Adrenal gland (tissue), 12 donors: ENCODE data around the gene COL9A2. TPM values are rescaled to one million over a fixed set of nuclear protein-coding genes. Genes with fewer than 3 reads are reported as not detected.

Experiments used
- DNase-seq, 7 donors: peaks; one replicate each; pipeline ENCODE4 v3.0.0-alpha.2; 2019 to 2020
- H3K27ac ChIP-seq, 5 donors: fragments of 200-600 bp; sonication (generic) in 4 of 5; 1 replicate in 3 of 5; 2 replicates in 2 of 5; pipeline versions ENCODE4 v1.5.1 to v1.8.0; 2016 to 2020; ENCODE audit warnings: mild to moderate bottlenecking in 1 of 5
- H3K27me3 ChIP-seq: fragments of 200-600 bp; 2 replicates; pipeline ENCODE4 v1.8.0; 2021
- H3K36me3 ChIP-seq, 2 donors: fragments of 200-600 bp; replicated peaks in 1 of 2; 1 replicate in 1 of 2; 2 replicates in 1 of 2; pipeline versions ENCODE4 v1.5.1 to v1.8.0; 2018 to 2022
- H3K4me1 ChIP-seq, 2 donors: fragments of 200-600 bp; replicated peaks in 1 of 2; 1 replicate in 1 of 2; 2 replicates in 1 of 2; pipeline versions ENCODE4 v1.5.1 to v1.8.0; 2018 to 2021
- H3K4me3 ChIP-seq, 4 donors: fragments of 200-600 bp; sonication (generic) in 3 of 4; one replicate each; pipeline ENCODE4 v1.5.1; 2016 to 2018
- H3K9me3 ChIP-seq, 3 donors: fragments of 200-600 bp; sonication (generic) in 1 of 3; replicated peaks in 1 of 3; 1 replicate in 2 of 3; 2 replicates in 1 of 3; pipeline versions ENCODE4 v1.5.1 to v1.8.0; 2016 to 2021
- POLR2A ChIP-seq, 2 donors: fragments of 450-650 bp; IDR thresholded peaks; one replicate each; pipeline ENCODE4 v1.6.1; 2017; ENCODE audit warnings: antibody characterized with exemption in 2 of 2, mild to moderate bottlenecking in 2 of 2, moderate library complexity in 1 of 2
- WGBS, 4 donors: extraction: QIAGEN DNeasy Blood & Tissue Kit in 2 of 4; methylation state at CpG; one replicate each; pipeline versions ENCODE4 v1.1.5 to v1.1.7; 2013 to 2017; 5-methylcytosine and 5-hydroxymethylcytosine counted together
- intact Hi-C, 2 donors: fragments of 100-400 bp; cut with DNase I; formaldehyde crosslinking; loops; one replicate each; pipeline versions ENCODE4 v1.14.1 to v1.15.0; 2022 to 2023
- polyA plus RNA-seq, 3 donors: library from polyadenylated mRNA; stranded (reverse); fragments of 200-250 nt in 2 of 3; fragments of 350-450 nt in 1 of 3; fragmentation: Illumina TruSeq in 1 of 3; extraction: RNeasy Lipid Tissue Mini Kit (QIAGEN cat#74804) in 1 of 3; gene quantifications; one replicate each; pipeline ENCODE4 v1.2.3, GENCODE V29; 2013 to 2014
- total RNA-seq, 9 donors: library from RNA; depleted of rRNA in 4 of 9; stranded (reverse); fragments of >200 nt in 4 of 9; fragments of 120-200 nt in 1 of 9; fragmentation: NEBNext Ultra II Directional in 1 of 9; extraction: Animal tissue kit (Norgen Biotek cat#: 25700) in 1 of 9; gene quantifications; one replicate each; pipeline versions ENCODE4 v1.1.0 to v1.2.4, GENCODE V29; 2013 to 2023
- TF ChIP-seq, protein P1 (sequence below), 6 experiments: fragments of 450-650 bp in 4 of 6; fragments of 200-600 bp in 2 of 6; sonication (generic) in 1 of 6; IDR thresholded peaks; 1 replicate in 5 of 6; 2 replicates in 1 of 6; pipeline versions ENCODE4 v1.5.1 to v1.8.0; 2016 to 2021; ENCODE audit warnings: antibody characterized with exemption in 6 of 6, mild to moderate bottlenecking in 2 of 6, moderate library complexity in 1 of 6
- donor health status: healthy with polysubstance abuse.
- donor health status: Bipolar disorder and iron deficiency.
- donor health status: DM: yes; HTN: yes; CAD: no.
- donor health status: DM: no; HTN: no; CAD: no.
- donor health status: DM: no; HTN: no; CAD: no.
- donor health status: DM: yes; HTN: yes; CAD: no.

Gene COL9A2
- total and polyA plus RNA-seq, 12 donors = 0.35 to 40.3 (median 5.8) TPM

DNA sequence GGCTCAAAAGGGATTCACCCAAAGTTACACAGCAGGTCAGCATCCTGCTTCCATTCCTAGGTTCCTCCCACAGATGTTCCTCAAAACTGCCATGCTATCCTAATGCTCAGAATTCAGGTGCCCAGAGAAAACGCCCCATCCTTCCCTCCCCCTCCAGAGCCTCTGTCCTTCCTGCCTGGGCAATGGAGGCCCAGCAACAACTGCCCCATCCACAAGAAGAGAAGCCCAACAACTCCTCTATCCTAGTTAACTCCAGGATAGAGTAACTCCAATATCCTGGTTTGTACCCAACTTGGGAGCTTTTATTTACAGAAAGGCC is 16.9 kb downstream of the COL9A2 start:
- Histone ChIP-seq H3K4me3 (no peak overlapping the region), H3K36me3 (no peaks in the 10 kb centered on the region), H3K27me3 (no peaks in the 10 kb centered on the region), H3K27ac (no peak overlapping the region), H3K4me1 (no peaks in the 10 kb centered on the region), H3K9me3 (no peaks in the 10 kb centered on the region)
- WGBS, 4 donors = 81 to 91% (median 88%) methylated on average over 1 of the region's 1 CpG; no CpG with 5 or more reads in 1 of the 4 donors
- no peak for DNase-seq
- TF ChIP-seq, protein P1, sequence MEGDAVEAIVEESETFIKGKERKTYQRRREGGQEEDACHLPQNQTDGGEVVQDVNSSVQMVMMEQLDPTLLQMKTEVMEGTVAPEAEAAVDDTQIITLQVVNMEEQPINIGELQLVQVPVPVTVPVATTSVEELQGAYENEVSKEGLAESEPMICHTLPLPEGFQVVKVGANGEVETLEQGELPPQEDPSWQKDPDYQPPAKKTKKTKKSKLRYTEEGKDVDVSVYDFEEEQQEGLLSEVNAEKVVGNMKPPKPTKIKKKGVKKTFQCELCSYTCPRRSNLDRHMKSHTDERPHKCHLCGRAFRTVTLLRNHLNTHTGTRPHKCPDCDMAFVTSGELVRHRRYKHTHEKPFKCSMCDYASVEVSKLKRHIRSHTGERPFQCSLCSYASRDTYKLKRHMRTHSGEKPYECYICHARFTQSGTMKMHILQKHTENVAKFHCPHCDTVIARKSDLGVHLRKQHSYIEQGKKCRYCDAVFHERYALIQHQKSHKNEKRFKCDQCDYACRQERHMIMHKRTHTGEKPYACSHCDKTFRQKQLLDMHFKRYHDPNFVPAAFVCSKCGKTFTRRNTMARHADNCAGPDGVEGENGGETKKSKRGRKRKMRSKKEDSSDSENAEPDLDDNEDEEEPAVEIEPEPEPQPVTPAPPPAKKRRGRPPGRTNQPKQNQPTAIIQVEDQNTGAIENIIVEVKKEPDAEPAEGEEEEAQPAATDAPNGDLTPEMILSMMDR (IDR thresholded peaks at IDR 0.05) = no peak
- no peak for TF ChIP-seq POLR2A (IDR thresholded peaks at IDR 0.05)
- intact Hi-C loops = no loop called here

DNA sequence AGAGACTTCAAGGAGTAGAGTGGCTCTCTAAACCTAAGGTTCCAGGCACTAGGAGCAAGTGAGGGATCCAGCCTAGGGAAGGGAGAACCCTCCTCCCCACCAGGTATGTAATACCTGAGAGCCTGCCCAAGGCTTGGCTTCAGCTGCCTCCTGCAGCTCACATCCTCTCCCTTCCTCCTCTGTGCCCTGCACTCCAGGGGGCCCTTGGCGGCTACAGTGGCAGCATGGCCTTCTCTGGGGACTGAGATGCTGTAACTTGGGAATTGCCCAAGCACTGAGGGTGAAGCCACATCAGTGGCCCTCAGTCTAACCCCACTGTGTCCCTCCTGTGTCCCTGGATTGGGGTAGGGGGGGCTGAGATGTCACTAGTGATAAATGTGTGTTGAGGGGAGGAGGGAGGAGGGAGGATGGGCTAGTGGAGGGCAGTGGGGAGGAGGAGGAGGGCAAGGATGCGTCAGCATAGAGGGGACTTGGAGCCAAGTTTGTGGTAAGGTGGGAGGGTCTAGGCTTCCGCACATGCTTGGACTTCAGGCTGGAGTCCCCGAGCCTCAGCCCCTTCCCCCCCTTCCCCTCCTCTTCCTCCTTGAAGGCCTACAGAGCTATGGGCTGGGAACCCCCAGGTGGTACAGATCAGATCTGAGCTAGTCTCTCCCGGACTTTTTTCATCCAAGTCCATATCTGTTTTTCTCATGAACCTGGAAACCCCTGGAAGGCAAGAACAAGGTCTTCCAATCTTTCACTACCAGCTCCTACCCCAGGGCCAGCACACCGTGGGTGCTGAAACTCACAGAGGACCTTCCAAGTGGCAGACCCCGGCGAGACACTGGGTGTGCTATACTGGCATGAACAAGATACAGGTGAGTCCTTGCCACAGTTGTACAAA is 17.5 kb downstream of the COL9A2 start:
- no peaks in the 10 kb centered on the region for H3K27me3 ChIP-seq
- no peaks in the 10 kb centered on the region for H3K9me3 ChIP-seq
- H3K4me1 ChIP-seq = no peaks in the 10 kb centered on the region
- TF ChIP-seq, protein P1 (IDR thresholded peaks at IDR 0.05) = no peak
- TF ChIP-seq POLR2A (IDR thresholded peaks at IDR 0.05) = no peak
- no peak overlapping the region for H3K27ac ChIP-seq
- 63 to 82% (median 65%) methylated on average over 6 to 8 of the region's 8 CpGs for WGBS, 4 donors
- intact Hi-C loops = no loop called here
- H3K36me3 ChIP-seq = no peaks in the 10 kb centered on the region
- DNase-seq = peak in 1 of 7 donors; percentile 33
- no peak overlapping the region for H3K4me3 ChIP-seq

DNA sequence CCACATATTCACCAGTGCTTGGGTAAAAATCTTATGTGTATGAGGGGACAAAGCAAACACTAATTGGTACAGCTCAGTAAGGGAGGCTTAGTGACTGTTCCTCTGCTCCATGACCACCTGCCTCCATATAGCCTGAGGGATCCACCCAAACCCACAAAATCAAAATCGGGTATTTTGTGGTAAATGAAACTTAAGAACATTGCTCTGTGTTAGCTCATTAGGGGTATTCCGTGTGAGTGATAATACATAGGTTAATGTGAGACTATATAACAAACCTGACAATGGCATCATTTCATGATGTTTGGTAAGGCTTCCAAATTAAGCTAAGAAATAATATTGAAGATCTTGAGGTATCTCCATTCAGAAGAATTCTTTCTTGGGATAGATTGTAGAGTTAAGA is 25.8 kb downstream of the COL9A2 start:
- Histone ChIP-seq H3K36me3 (peaks cover 0 to 59% of the 10 kb centered on the region in 2 donors), H3K9me3 (no peaks in the 10 kb centered on the region), H3K4me3 (no peak overlapping the region), H3K4me1 (no peaks in the 10 kb centered on the region), H3K27ac (no peak overlapping the region), H3K27me3 (no peaks in the 10 kb centered on the region)
- no peak for DNase-seq
- TF ChIP-seq POLR2A (IDR thresholded peaks at IDR 0.05) = no peak
- TF ChIP-seq, protein P1 (IDR thresholded peaks at IDR 0.05) = no peak
- WGBS, 4 donors = 87 to 95% (median 90%) methylated on average over 2 of the region's 2 CpGs
- intact Hi-C loops = no loop called here

DNA sequence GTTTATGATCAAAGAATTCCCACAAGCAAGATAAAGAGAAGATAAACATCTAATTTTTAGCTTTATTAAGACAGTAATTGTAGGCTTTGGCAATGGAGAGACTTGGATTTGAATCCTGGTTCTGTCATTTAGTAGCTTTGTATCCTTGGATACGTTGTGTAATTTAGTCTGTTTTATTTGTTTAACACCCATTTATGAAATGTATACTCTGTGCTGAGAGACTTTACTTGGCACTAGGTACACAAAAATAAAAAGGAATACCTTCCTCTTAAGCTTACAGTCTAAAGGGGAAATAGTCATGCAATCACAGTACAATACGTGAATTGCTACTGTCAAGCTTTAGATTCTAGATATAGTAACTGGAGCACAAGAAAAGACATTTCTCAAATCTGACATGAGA is 35.2 kb downstream of the COL9A2 start:
- intact Hi-C loops = no loop called here
- TF ChIP-seq POLR2A (IDR thresholded peaks at IDR 0.05) = no peak
- Histone ChIP-seq H3K9me3 (no peaks in the 10 kb centered on the region), H3K4me3 (no peak overlapping the region), H3K36me3 (peaks cover 2 to 25% of the 10 kb centered on the region in 2 donors), H3K27ac (no peak overlapping the region), H3K4me1 (peaks cover 0 to 5% of the 10 kb centered on the region in 2 donors), H3K27me3 (no peaks in the 10 kb centered on the region)
- no peak for DNase-seq
- 76 to 85% (median 80%) methylated on average over 2 of the region's 2 CpGs for WGBS, 4 donors

DNA sequence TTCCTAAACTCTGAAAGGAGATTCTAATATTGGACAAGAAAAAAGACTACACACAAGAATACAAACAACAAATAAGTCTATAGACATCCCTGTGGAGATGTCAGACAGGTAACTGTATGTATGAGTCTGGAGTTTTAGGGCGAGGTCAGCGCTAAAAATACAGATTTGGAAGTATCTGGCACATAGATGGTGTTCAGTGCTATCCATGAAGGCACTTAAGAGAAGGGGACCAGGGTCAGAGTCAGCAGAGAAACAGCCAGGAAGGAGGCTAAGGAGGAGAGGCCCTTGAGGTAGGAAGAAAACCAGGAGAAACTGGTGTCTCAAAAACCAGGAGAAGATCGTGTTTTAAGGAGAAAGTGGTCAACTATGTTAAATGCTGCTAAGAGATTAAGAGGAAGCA is 41.0 kb downstream of the COL9A2 start:
- 95 to 98% (median 96%) methylated on average over 3 of the region's 3 CpGs for WGBS, 4 donors
- no peak overlapping the region for H3K4me3 ChIP-seq
- H3K9me3 ChIP-seq = no peaks in the 10 kb centered on the region
- no peak for TF ChIP-seq POLR2A (IDR thresholded peaks at IDR 0.05)
- TF ChIP-seq, protein P1 (IDR thresholded peaks at IDR 0.05) = no peak
- peaks cover 0 to 11% of the 10 kb centered on the region in 2 donors for H3K36me3 ChIP-seq
- intact Hi-C loops = no loop called here
- H3K27me3 ChIP-seq = no peaks in the 10 kb centered on the region
- no peak for DNase-seq
- H3K4me1 ChIP-seq = peaks cover 0 to 5% of the 10 kb centered on the region in 2 donors
- no peak overlapping the region for H3K27ac ChIP-seq
